ENCODE results near the gene AAGAB.
"Not testable (repeated sequence)": the region's sequence is repeated elsewhere in the genome, so short reads cannot be mapped to it uniquely, and the experiment has no call there.

AAGAB gene

DNA sequence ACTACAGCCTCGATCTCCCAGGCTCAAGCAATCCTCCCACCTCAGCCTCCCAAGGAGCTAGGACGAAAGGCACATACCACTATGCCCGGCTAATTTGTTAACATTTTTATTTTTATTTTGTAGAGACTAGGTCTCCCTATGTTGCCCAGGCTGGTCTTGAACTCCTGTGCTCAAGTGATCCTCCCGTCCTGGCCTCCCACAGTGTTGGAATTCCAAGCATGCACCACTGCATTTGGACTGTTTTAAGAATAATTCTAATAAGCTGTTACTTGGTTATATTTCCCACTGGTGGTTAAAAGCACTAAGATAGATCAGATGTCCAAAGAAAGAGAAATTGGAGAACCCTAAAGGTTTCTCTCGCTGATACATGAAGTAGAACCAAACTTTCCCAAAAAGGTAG, 3.1 kb downstream of the AAGAB start:
- no peak for TF ChIP-seq CTCF (IDR thresholded peaks at IDR 0.05; ENCODE audit: low read depth, low read length, missing control alignments)
- DNase-seq (ENCODE audit: low read depth), result no peak
- no peak overlapping the region for H3K4me3 ChIP-seq (ENCODE audit: low read depth, low read length)

DNA sequence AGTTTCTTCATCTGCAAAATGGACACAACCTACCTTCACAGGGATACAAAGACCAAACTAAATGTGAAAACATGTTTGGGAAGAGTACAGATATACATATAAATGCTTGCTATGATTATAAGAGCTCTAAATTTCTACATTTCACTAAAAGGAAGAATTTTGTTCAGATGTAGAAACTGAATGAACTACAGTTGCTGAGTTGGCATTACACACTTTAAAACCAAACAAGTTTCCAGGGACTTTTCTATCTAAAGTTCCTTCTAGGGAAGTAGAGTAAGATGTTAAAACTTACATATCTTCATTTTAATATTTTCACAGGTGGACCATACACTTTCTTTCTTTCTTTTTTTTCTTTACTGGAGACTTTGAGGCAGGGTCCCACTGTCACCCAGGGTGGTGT, 4.6 kb downstream of the AAGAB start:
- no peak for TF ChIP-seq CTCF (IDR thresholded peaks at IDR 0.05; ENCODE audit: low read depth, low read length, missing control alignments)

DNA sequence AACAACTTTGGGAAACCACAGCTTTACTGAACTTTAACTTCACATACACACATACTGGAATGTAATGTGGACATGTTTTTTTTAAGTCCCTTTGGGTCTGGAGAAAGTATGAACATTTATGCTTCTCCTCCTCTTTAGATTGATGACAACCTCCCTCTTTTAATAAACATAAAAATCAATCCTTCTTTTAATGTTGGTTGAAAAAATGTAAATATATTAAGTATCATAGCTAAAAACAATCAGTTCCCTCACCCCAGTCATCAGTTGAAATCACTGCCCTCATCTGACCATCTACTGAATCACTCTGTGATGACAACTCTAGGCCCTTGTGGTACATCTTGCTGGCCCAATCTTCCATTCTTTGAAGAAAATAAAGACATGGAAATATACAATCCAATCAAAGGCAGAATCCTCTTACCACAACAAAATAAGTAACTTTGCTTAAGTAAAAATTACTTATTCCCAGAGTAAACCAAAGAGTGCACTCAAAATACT, 6.4 kb downstream of the AAGAB start:
- no peak for TF ChIP-seq CTCF (IDR thresholded peaks at IDR 0.05; ENCODE audit: low read depth, low read length, missing control alignments)
- H3K4me3 ChIP-seq (ENCODE audit: low read depth, low read length), result no peak overlapping the region
- no peak for DNase-seq (ENCODE audit: low read depth)

More for the DNA sequence above, 4.6 kb downstream of the AAGAB start:
- H3K4me3 ChIP-seq (ENCODE audit: low read depth, low read length), result no peak overlapping the region
- no peak for DNase-seq (ENCODE audit: low read depth)

- not testable (repeated sequence) for H3K4me3 ChIP-seq (ENCODE audit: low read depth, low read length); DNase-seq (ENCODE audit: low read depth)
Measured at GRCh38 chr15:67246606-67247005, 7.9 kb downstream of the AAGAB start.

GRCh38 chr15:67244971-67245478, 9.4 kb downstream of the AAGAB start:
- no peak for TF ChIP-seq CTCF (IDR thresholded peaks at IDR 0.05; ENCODE audit: low read depth, low read length, missing control alignments)
- H3K4me3 ChIP-seq (ENCODE audit: low read depth, low read length), result no peak overlapping the region
- DNase-seq (ENCODE audit: low read depth), result no peak

DNA sequence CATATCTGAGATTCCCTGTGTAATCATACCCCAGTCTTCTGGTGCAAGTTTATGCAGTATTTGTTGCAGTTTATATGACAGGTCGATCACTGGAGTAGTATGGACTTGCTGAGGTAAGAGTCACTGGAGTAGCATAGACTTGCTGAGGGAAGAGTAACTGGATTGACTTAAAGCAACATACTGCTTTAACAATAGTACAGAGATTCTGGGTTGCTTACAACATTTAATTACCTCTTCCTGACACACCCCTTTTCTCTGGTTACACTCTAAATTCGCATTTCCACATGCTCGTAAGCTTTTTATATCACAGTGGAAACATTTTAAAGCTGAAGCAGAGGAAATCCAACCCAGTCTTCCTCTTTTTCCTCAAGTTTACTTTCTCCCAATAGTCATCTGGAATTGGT, 11.8 kb downstream of the AAGAB start:
- H3K4me3 ChIP-seq (ENCODE audit: low read depth, low read length), result no peak overlapping the region
- TF ChIP-seq CTCF (IDR thresholded peaks at IDR 0.05; ENCODE audit: low read depth, low read length, missing control alignments), result no peak
- DNase-seq (ENCODE audit: low read depth), result no peak

DNA sequence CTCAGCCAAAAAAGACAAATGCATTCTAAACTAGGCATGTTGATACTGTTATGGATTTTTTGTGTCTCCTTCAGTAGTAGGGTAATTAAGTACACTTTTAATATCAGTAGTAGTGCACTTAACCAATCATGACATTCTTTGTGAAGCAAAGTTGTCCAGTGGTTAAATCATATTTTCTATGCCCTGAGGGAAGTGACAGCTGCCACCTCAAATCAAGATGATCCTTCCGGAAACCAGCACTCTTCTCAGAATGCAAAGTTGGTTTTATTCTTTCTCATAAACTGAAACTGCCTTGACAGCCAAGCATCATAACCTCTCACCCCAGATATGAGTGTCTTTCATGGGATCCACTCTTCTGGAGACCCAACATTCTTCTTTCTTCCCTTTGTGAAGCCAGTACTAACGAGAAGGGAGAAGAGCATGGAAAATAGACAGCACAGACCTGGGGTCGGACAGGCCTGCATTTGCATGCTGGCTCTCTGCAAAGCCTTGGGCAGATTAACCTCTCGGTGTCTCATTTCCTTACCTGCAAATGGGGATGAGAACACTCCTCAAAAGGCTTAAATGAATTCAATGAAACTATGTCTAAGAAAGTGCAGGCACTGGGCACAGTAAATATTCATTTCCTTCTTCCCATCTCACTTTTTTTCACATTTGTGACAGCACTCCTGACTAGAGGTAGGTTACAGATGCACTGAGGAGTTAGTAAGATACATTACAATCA, 13.2 kb downstream of the AAGAB start:
- TF ChIP-seq CTCF (IDR thresholded peaks at IDR 0.05; ENCODE audit: low read depth, low read length, missing control alignments), result no peak
- DNase-seq (ENCODE audit: low read depth), result peak; percentile 75
- peak overlapping the region; percentile 6; the same call in 1 of the 2 replicates for H3K4me3 ChIP-seq (ENCODE audit: low read depth, low read length)
